Skeletal muscle tissue (tissue), 4 donors: ENCODE measurements around the gene NT5C1A. TPM values are rescaled to one million over a fixed set of nuclear protein-coding genes. Genes with fewer than 3 reads are reported as not detected.

Experiments
- H3K27ac ChIP-seq: one replicate; pipeline ENCODE4 v1.7.0; 2013; ENCODE audit warnings: mild to moderate bottlenecking, low read depth, low read length, inconsistent platforms
- H3K27me3 ChIP-seq, 3 donors: one replicate each; pipeline ENCODE4 v1.7.0; 2013; ENCODE audit warnings: low read length in 3 of 3; ENCODE audit not compliant: control insufficient read depth in 3 of 3, insufficient read depth in 3 of 3
- H3K36me3 ChIP-seq, 3 donors: one replicate each; pipeline ENCODE4 v1.7.0; 2013; ENCODE audit warnings: low read length in 3 of 3; ENCODE audit not compliant: control insufficient read depth in 3 of 3, insufficient read depth in 3 of 3
- H3K4me1 ChIP-seq, 3 donors: one replicate each; pipeline ENCODE4 v1.7.0; 2013; ENCODE audit warnings: low read length in 3 of 3, mild to moderate bottlenecking in 3 of 3; ENCODE audit not compliant: control insufficient read depth in 3 of 3, insufficient read depth in 3 of 3
- H3K4me3 ChIP-seq, 3 donors: one replicate each; pipeline ENCODE4 v1.7.0; 2013; ENCODE audit warnings: low read length in 3 of 3
- H3K9ac ChIP-seq, 3 donors: one replicate each; pipeline ENCODE4 v1.7.0; 2013; ENCODE audit warnings: low read length in 3 of 3, mild to moderate bottlenecking in 3 of 3, moderate library complexity in 2 of 3, low read depth in 1 of 3
- H3K9me3 ChIP-seq, 3 donors: one replicate each; pipeline ENCODE4 v1.7.0; 2013; ENCODE audit warnings: low read length in 3 of 3; ENCODE audit not compliant: control insufficient read depth in 3 of 3
- total RNA-seq: library from RNA; depleted of rRNA; stranded (reverse); fragments of >200 nt; gene quantifications from one replicate; pipeline ENCODE4 v1.2.3, GENCODE V29; 2014
- donor health status: Osteomylitis.

Gene NT5C1A
- total RNA-seq, 1 donor from 2014 or later, result 11.0 TPM

GRCh38 chr1:39681294-39681693 lies 9.4 kb upstream of the NT5C1A start:
- H3K4me3 ChIP-seq, result no peak overlapping the region
- H3K4me1 ChIP-seq, result peaks cover 6 to 12% (median 11%) of the 10 kb centered on the region in 3 donors
- no peaks in the 10 kb centered on the region for H3K9me3 ChIP-seq
- no peak overlapping the region for H3K9ac ChIP-seq
- H3K27ac ChIP-seq, result no peak overlapping the region
- peaks cover 10 to 29% (median 26%) of the 10 kb centered on the region in 3 donors for H3K27me3 ChIP-seq
- no peaks in the 10 kb centered on the region for H3K36me3 ChIP-seq

DNA sequence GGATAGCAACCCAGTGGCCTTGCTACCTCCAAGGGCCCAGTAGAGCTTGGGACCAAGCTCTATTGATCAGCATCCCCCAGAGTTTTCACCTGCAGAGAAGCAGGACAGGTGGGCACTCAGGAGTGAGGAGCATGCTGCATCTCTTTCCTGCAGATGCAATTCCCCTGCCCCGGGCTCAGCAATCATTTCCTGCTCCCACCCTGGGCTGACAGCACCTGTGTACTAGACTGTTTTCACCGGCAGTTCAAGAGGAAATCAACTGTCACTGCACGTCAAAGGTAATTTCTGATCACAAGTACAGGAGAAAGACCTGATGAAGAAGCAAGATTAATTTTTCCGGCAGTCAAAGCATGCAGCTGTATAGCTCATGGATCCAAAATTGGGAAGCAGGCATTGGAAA lies 8.8 kb upstream of the NT5C1A start:
- no peak overlapping the region for H3K9ac ChIP-seq
- H3K4me1 ChIP-seq, result peaks cover 6 to 12% (median 11%) of the 10 kb centered on the region in 3 donors
- no peak overlapping the region for H3K27ac ChIP-seq
- H3K4me3 ChIP-seq, result no peak overlapping the region
- no peaks in the 10 kb centered on the region for H3K36me3 ChIP-seq
- no peaks in the 10 kb centered on the region for H3K9me3 ChIP-seq
- peaks cover 10 to 29% (median 26%) of the 10 kb centered on the region in 3 donors for H3K27me3 ChIP-seq

DNA sequence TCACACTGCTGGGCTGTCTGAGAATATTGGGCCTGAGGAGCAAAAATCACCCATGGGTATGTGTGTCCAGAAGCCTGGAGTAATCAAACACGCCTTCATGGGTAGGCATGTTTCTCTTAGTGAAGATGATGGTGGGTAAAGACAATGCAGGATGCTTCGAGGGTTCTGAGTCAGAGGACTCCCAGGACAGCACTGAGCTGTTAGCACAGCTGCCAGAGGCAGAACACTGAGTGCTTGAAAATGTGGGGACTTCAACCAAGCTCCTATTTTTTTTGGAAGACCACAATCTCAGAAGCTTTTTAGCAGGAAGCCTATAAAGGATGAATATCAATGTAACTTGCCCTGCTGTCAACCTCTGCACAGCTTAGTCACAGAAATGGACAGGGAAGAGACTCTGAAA lies 7.9 kb upstream of the NT5C1A start:
- Histone ChIP-seq H3K36me3 (no peaks in the 10 kb centered on the region), H3K9me3 (no peaks in the 10 kb centered on the region), H3K27ac (no peak overlapping the region), H3K4me3 (no peak overlapping the region), H3K4me1 (peaks cover 6 to 16% (median 16%) of the 10 kb centered on the region in 3 donors), H3K27me3 (peaks cover 10 to 29% (median 26%) of the 10 kb centered on the region in 3 donors), H3K9ac (no peak overlapping the region)

DNA sequence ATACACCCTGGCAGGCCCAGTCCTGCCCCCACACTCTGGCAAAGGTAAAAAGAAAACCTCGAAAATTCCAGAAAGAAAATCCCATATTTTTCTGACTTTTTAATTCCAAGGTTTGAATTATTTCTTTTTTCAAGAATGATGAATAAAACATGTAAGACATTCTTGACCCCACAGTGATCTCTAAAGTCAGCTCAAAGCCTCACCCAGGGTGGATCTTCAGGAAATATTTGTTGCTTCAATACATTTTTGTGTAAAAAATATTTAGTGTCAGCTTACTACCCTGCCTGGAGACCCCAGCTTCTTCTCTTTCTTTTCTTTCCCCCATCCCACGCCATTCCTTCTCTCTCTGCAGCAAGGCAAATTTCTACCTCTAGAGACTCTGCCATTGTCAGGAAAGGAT lies 7.0 kb upstream of the NT5C1A start:
- Histone ChIP-seq H3K9ac (no peak overlapping the region), H3K27me3 (peaks cover 3 to 24% (median 22%) of the 10 kb centered on the region in 3 donors)

DNA sequence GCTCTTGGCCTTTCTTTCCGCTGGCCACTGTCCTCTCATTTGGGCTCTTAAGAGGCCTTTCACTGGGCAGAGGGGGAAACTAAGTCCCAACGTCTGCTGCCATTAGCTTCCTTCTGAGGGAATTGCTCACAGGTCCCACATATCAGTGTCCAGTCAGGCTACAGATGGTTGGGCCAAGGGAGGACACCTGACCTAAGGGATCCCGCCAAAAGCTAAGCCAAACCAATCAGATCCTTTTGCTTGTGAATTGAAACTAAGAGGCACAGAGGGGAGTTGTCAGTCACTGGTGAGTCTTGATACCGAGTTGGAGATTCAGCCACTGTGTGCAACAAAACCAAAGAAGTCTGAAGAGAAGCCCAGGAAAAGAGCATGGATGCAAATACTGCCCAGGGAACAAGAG lies 5.7 kb upstream of the NT5C1A start:
- Histone ChIP-seq H3K27me3 (peaks cover 0 to 16% (median 14%) of the 10 kb centered on the region in 3 donors), H3K36me3 (no peaks in the 10 kb centered on the region), H3K4me3 (no peak overlapping the region), H3K27ac (no peak overlapping the region), H3K9me3 (no peaks in the 10 kb centered on the region), H3K9ac (no peak overlapping the region), H3K4me1 (peaks cover 15 to 25% (median 24%) of the 10 kb centered on the region in 3 donors)

More for the DNA sequence above, 7.0 kb upstream of the NT5C1A start:
- H3K4me3 ChIP-seq, result no peak overlapping the region
- no peak overlapping the region for H3K27ac ChIP-seq
- H3K9me3 ChIP-seq, result no peaks in the 10 kb centered on the region
- no peaks in the 10 kb centered on the region for H3K36me3 ChIP-seq
- H3K4me1 ChIP-seq, result peaks cover 6 to 16% (median 16%) of the 10 kb centered on the region in 3 donors

DNA sequence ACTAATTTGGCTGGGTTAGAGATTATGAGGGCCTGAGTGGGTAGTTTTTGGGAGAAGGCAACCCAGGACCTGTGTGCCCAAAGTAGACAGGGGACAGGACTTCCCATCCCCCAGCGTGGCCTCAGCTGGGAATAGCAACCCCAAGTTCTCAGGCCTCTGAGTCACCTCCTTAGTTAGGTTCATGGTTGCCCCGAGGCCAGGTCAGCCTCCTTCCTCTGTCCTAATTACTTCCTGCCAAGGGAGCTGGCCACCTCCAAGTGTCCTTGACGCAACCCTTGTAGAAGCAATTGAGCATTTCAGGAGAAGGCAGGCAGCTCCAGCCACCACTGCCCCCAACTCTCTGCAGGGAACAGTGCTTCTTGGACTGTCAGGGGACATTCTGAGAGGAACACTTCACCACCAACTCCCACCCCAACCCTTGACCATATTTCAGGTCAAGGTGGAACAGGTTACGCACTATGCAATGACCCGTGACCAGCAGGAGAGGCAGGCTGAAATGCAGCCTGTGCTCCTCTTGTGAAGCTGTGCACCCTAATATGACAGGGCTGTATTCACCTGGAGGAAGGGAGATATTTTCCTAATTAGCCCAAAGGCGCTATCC lies 5.1 kb upstream of the NT5C1A start:
- no peaks in the 10 kb centered on the region for H3K36me3 ChIP-seq
- H3K27ac ChIP-seq, result peak overlapping the region; percentile 61
- H3K4me3 ChIP-seq, result peak overlapping the region in 1 of 3 donors; percentile 35
- H3K9me3 ChIP-seq, result no peaks in the 10 kb centered on the region
- H3K27me3 ChIP-seq, result peaks cover 0 to 10% (median 8%) of the 10 kb centered on the region in 3 donors
- peak overlapping the region in 1 of 3 donors; percentile 51 for H3K9ac ChIP-seq
- H3K4me1 ChIP-seq, result peaks cover 21 to 31% (median 30%) of the 10 kb centered on the region in 3 donors

GRCh38 chr1:39675220-39675619 lies 3.3 kb upstream of the NT5C1A start:
- H3K4me1 ChIP-seq, result peaks cover 33 to 44% (median 42%) of the 10 kb centered on the region in 3 donors
- no peak overlapping the region for H3K27ac ChIP-seq
- H3K36me3 ChIP-seq, result no peaks in the 10 kb centered on the region
- no peaks in the 10 kb centered on the region for H3K27me3 ChIP-seq
- H3K4me3 ChIP-seq, result no peak overlapping the region
- no peaks in the 10 kb centered on the region for H3K9me3 ChIP-seq
- no peak overlapping the region for H3K9ac ChIP-seq

DNA sequence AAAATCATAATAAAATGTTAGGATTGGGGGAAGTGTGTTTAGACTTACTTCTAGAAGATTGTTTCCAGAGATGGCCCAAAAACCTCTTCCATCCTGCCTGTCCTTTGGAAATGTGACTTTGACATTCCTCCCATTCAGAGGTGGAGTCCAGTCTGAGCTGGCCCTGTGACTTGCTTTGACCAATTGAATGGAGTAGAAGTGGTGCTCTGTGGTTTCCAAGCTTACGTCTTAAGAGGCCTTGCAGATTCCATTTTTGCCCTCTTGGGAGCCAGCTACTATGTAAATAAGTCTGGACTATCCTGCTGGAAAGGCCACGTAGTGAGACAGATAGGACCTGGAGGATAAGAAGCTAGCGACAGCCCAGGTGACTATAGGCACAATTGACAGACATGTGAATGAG lies 1.3 kb upstream of the NT5C1A start:
- H3K36me3 ChIP-seq, result no peaks in the 10 kb centered on the region
- H3K9ac ChIP-seq, result peak overlapping the region in 2 of 3 donors; percentile 34 to 95
- H3K4me3 ChIP-seq, result no peak overlapping the region
- no peak overlapping the region for H3K27ac ChIP-seq
- H3K9me3 ChIP-seq, result no peaks in the 10 kb centered on the region
- H3K4me1 ChIP-seq, result peaks cover 50 to 61% (median 57%) of the 10 kb centered on the region in 3 donors
- no peaks in the 10 kb centered on the region for H3K27me3 ChIP-seq

DNA sequence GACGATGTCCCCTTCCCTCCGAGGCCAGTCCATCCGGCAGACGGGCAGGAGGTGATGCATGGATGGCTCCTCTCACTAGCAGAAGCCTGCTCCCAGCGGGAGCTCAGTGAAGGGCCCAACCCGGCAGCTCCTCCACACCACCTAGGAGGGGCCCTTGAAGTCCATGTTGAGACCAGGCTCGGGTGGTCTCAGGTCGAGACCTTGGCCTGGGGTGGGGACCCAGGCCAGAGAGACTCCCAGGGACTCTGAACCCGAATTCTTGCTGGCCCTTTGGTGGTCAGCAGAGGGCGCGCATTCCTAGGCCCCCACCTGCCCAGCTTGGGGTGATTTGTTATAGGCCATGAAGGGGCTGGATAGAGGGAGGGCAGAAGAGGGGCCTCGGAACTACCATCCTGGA lies 642 bp upstream of the NT5C1A start:
- H3K27ac ChIP-seq, result peak overlapping the region; percentile 84
- H3K9ac ChIP-seq, result peak overlapping the region; percentile 81 to 95 (median 86)
- H3K27me3 ChIP-seq, result no peaks in the 10 kb centered on the region
- H3K9me3 ChIP-seq, result no peaks in the 10 kb centered on the region
- no peaks in the 10 kb centered on the region for H3K36me3 ChIP-seq
- peak overlapping the region; percentile 70 to 78 (median 73) for H3K4me3 ChIP-seq
- H3K4me1 ChIP-seq, result peaks cover 57 to 68% (median 63%) of the 10 kb centered on the region in 3 donors

- H3K9ac ChIP-seq, result peak overlapping the region; percentile 81 to 95 (median 86)
- H3K4me1 ChIP-seq, result peaks cover 58 to 65% (median 61%) of the 10 kb centered on the region in 3 donors
- H3K4me3 ChIP-seq, result peak overlapping the region; percentile 70 to 78 (median 73)
- no peaks in the 10 kb centered on the region for H3K36me3 ChIP-seq
- peak overlapping the region; percentile 84 for H3K27ac ChIP-seq
- H3K9me3 ChIP-seq, result no peaks in the 10 kb centered on the region
- no peaks in the 10 kb centered on the region for H3K27me3 ChIP-seq
Measured at GRCh38 chr1:39671433-39671792, 494 bp downstream of the NT5C1A start.
